PC-9 (cell line): ENCODE measurements around the gene ZFHX2.

Experiments used
- EZH2 ChIP-seq: fragments of 200-600 bp; sonication (generic); IDR thresholded peaks from 2 replicates; pipeline ENCODE4 v1.8.0; 2017; ENCODE audit warnings: antibody characterized with exemption, low read depth
- TF ChIP-seq, protein P1 (sequence below): fragments of 200-600 bp; sonication (generic); conservative IDR thresholded peaks from 2 replicates; pipeline ENCODE4 v1.6.1; 2017; ENCODE audit warnings: mixed run types, antibody characterized with exemption, mild to moderate bottlenecking, moderate library complexity

- no peak for TF ChIP-seq EZH2
- TF ChIP-seq, protein P1, sequence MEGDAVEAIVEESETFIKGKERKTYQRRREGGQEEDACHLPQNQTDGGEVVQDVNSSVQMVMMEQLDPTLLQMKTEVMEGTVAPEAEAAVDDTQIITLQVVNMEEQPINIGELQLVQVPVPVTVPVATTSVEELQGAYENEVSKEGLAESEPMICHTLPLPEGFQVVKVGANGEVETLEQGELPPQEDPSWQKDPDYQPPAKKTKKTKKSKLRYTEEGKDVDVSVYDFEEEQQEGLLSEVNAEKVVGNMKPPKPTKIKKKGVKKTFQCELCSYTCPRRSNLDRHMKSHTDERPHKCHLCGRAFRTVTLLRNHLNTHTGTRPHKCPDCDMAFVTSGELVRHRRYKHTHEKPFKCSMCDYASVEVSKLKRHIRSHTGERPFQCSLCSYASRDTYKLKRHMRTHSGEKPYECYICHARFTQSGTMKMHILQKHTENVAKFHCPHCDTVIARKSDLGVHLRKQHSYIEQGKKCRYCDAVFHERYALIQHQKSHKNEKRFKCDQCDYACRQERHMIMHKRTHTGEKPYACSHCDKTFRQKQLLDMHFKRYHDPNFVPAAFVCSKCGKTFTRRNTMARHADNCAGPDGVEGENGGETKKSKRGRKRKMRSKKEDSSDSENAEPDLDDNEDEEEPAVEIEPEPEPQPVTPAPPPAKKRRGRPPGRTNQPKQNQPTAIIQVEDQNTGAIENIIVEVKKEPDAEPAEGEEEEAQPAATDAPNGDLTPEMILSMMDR = no peak
Measured at GRCh38 chr14:23577710-23578392, 26.3 kb upstream of the ZFHX2 start.
